K562 (cell line): ENCODE data around the gene WDR18.

Source experiments
- CBX2 ChIP-seq: fragments of 200-600 bp; sonication (generic); IDR thresholded peaks from one replicate; pipeline ENCODE4 v1.6.1; 2012; ENCODE audit warnings: mild to moderate bottlenecking, low read length, inconsistent platforms; ENCODE audit not compliant: insufficient read depth, poor library complexity, severe bottlenecking
- CTCF ChIP-seq, 3 experiments: IDR thresholded peaks in 2 of 3; conservative IDR thresholded peaks in 1 of 3; 2 replicates each; pipeline ENCODE4 v1.5.1; 2011 to 2012; ENCODE audit warnings: low read length in 3 of 3, mild to moderate bottlenecking in 3 of 3, control low read depth in 2 of 3, improper control_type of control experiment in 1 of 3, inconsistent platforms in 1 of 3, low read depth in 1 of 3, mixed read lengths in 1 of 3, moderate library complexity in 1 of 3; ENCODE audit not compliant: insufficient read depth in 2 of 3
- EZH2 ChIP-seq: IDR thresholded peaks from 2 replicates; pipeline ENCODE4 v1.6.1; 2012; ENCODE audit warnings: low read depth, mild to moderate bottlenecking, inconsistent platforms, low read length, borderline replicate concordance
- JUND ChIP-seq, 2 experiments: IDR thresholded peaks; 2 replicates in 1 of 2; 3 replicates in 1 of 2; pipeline ENCODE4 v1.6.1; 2011; ENCODE audit warnings: borderline replicate concordance in 2 of 2, low read depth in 2 of 2, low read length in 2 of 2, improper control_type of control experiment in 1 of 2, missing biosample characterization in 1 of 2, missing genetic modification characterization in 1 of 2, missing genetic modification reagents in 1 of 2
- KAT7 ChIP-seq: sonication (generic); formaldehyde crosslinking; IDR thresholded peaks from 2 replicates; pipeline ENCODE4 v1.8.0; 2022; ENCODE audit warnings: missing genetic modification reagents, mild to moderate bottlenecking, borderline replicate concordance
- SETDB1 ChIP-seq: IDR thresholded peaks from one replicate; pipeline ENCODE4 v1.6.1; 2012; ENCODE audit warnings: low read length, control low read depth, inconsistent platforms
- SRF ChIP-seq, 2 experiments: fragments of 250-450, 450-650 bp in 1 of 2; sonication (Bioruptor Pico) in 1 of 2; sonication (generic) in 1 of 2; formaldehyde crosslinking; IDR thresholded peaks; 2 replicates each; pipeline versions ENCODE4 v1.5.0 to v1.5.1; 2020 to 2022; ENCODE audit warnings: mild to moderate bottlenecking in 1 of 2, missing genetic modification reagents in 1 of 2
- STAG1 ChIP-seq: sonication (generic); formaldehyde crosslinking; IDR thresholded peaks from 2 replicates; pipeline ENCODE4 v1.5.0; 2020; ENCODE audit warnings: missing genetic modification reagents, borderline replicate concordance
- USF2 ChIP-seq: sonication (generic); formaldehyde crosslinking; IDR thresholded peaks from 2 replicates; pipeline ENCODE4 v1.5.0; 2020; ENCODE audit warnings: missing genetic modification reagents

GRCh38 chr19:1000591-1001537, 16.7 kb downstream of the WDR18 start:
- TF ChIP-seq SRF (CRISPR knock-in tag; IDR thresholded peaks at IDR 0.05), result no peak
- no peak for TF ChIP-seq CBX2
- no peak for TF ChIP-seq CTCF (IDR thresholded peaks at IDR 0.05 in 2 of 3, conservative IDR thresholded peaks at IDR 0.05 in 1 of 3; ENCODE audit: insufficient read depth in 2 of 3, low read depth in 1 of 3, low read length in 3 of 3)
- no peak for TF ChIP-seq STAG1 (CRISPR knock-in tag)
- no peak for TF ChIP-seq KAT7 (CRISPR knock-in tag)
- TF ChIP-seq EZH2, result no peak
- no peak for TF ChIP-seq USF2 (CRISPR knock-in tag)
- TF ChIP-seq SETDB1, result no peak
- no peak for TF ChIP-seq JUND (IDR thresholded peaks at IDR 0.05; ENCODE audit: borderline replicate concordance, low read depth, low read length)
- no peak for TF ChIP-seq JUND (tag; IDR thresholded peaks at IDR 0.05; ENCODE audit: borderline replicate concordance, low read depth, low read length)
